Left renal pelvis (tissue), 4 donors: ENCODE data around the gene ADI1. TPM values are rescaled to one million over a fixed set of nuclear protein-coding genes. Genes with fewer than 3 reads are reported as not detected.
A peak's percentile ranks its signal among the peaks of the same experiment; 100 is the strongest.
"Not testable (repeated sequence)": the region's sequence is repeated elsewhere in the genome, so short reads cannot be mapped to it uniquely, and the experiment has no call there.

Source experiments
- DNase-seq, 4 donors: peaks; one replicate each; pipeline ENCODE4 v3.0.0-alpha.2; 2013; ENCODE audit warnings: low read depth in 4 of 4, low spot score in 3 of 4
- polyA plus RNA-seq, 4 donors: library from polyadenylated mRNA; unstranded; fragments of 120-200 nt; gene quantifications; one replicate each; pipeline ENCODE4 v1.2.1, GENCODE V29; 2013; ENCODE audit not compliant: insufficient read length in 4 of 4

ADI1 gene
- polyA plus RNA-seq, 4 donors: 66.6 to 73.5 (median 71.4) TPM

GRCh38 chr2:3451169-3451568 lies 68.2 kb downstream of the ADI1 start:
- DNase-seq: no peak

GRCh38 chr2:3450385-3451010 lies 68.8 kb downstream of the ADI1 start:
- DNase-seq: no peak

GRCh38 chr2:3449936-3450335 lies 69.4 kb downstream of the ADI1 start:
- DNase-seq: no peak

- peak in 1 of 4 donors; percentile 39 for DNase-seq
Observed at GRCh38 chr2:3449086-3449485, 70.2 kb downstream of the ADI1 start.

GRCh38 chr2:3448441-3448911 lies 70.9 kb downstream of the ADI1 start:
- DNase-seq: not testable (repeated sequence)

GRCh38 chr2:3447789-3448317 lies 71.5 kb downstream of the ADI1 start:
- no peak for DNase-seq

Other genes with a start within 250 kb of the ADI1 start
- gene EIPR1, start 141.7 kb downstream of the ADI1 start, polyA plus RNA-seq: 10 to 100 TPM; 16.8 to 27.5 (median 22.7) TPM
- 10 to 100 TPM; 56.7 to 98.6 (median 75.9) TPM for gene TRAPPC12, start 139.8 kb downstream of the ADI1 start, polyA plus RNA-seq
- 10 to 100 TPM; 15.1 to 19.5 (median 17.4) TPM for gene RNASEH1, start 38.8 kb upstream of the ADI1 start, polyA plus RNA-seq
- 1,000 to 10,000 TPM; 1,247 to 1,818 (median 1,585) TPM for gene RPS7, start 55.7 kb upstream of the ADI1 start, polyA plus RNA-seq
- 1 to 10 TPM in 3 of 4 donors, under 1 TPM in 1; 0.72 to 3.1 (median 1.5) TPM for gene COLEC11, start 75.6 kb upstream of the ADI1 start, polyA plus RNA-seq
- gene ALLC, start 138.7 kb upstream of the ADI1 start, polyA plus RNA-seq: under 1 TPM in 1 of 4 donors, not detected in 3; 0.68 TPM
- gene DCDC2C, start 184.0 kb upstream of the ADI1 start, polyA plus RNA-seq: 1 to 10 TPM in 2 of 4 donors, under 1 TPM in 2; 0.32 to 2.6 (median 0.99) TPM